ENCODE data around the gene LDB2.

The LDB2 gene

GRCh38 chr4:16721613-16722291 is 176.7 kb downstream of the LDB2 start:
- no peak for DNase-seq (ENCODE audit: low read depth)

DNA sequence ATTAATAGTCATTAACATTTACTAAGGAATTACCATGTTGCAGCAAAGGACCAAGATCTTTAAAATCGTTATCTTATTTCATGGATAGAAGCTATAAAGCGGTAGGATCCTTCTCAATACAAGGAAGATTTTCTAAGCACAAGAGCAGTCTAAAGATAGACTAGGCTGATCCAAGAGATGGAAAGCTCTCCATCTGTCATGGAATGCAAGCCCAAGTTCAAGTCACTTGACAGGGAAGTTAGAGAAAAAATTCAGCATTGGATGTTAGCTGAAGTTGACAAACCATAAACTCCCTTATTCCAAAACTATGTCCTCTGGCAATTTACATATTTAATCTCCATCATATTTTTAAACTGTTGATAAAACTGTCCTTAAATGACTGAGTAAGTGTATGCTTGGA is 177.7 kb downstream of the LDB2 start:
- DNase-seq (ENCODE audit: low read depth): no peak

- DNase-seq (ENCODE audit: low read depth): no peak
Measured at GRCh38 chr4:16717266-16717970, 181.0 kb downstream of the LDB2 start.

DNA sequence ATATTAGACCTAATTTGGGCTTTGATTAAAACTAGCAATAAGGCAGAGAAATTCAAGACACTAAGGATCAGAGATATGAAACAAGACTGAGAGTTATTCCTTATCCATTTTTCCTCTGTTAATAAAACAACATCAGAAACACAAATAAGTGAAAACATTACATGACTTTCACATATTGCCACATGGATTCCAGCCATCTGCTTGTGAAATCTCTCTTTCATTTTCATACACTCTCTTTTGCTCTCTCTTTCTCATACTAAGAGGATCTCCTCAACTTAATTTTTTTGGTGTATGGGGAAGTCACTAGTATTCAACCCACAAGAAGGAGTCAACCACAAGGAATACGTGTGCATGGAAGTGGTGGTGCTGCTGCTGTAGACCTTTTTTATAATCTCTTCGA is 183.0 kb downstream of the LDB2 start:
- DNase-seq (ENCODE audit: low read depth): no peak

- no peak for DNase-seq (ENCODE audit: low read depth)
Measured at GRCh38 chr4:16714191-16714590, 184.3 kb downstream of the LDB2 start.

DNA sequence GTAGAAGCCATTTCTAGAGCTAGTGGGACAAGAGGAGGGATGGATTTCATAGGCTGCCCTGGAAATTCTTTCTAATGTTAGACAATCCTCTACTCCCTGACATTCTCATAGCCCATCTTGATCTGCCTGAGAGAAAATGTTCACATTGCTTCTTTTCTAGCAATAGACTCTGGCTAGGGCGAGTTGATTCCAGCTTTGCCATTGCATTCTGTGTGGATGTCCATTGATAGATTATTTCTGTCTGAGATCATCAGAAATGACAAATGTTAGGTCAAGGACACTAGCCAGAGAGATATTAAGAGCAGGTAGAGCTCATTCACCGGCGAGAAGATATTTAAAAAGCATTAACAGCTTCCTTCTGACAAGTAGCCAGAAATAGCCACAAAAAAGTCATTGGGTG is 184.7 kb downstream of the LDB2 start:
- DNase-seq (ENCODE audit: low read depth): no peak

- no peak for DNase-seq (ENCODE audit: low read depth)
Measured at GRCh38 chr4:16713271-16713670, 185.2 kb downstream of the LDB2 start.

DNA sequence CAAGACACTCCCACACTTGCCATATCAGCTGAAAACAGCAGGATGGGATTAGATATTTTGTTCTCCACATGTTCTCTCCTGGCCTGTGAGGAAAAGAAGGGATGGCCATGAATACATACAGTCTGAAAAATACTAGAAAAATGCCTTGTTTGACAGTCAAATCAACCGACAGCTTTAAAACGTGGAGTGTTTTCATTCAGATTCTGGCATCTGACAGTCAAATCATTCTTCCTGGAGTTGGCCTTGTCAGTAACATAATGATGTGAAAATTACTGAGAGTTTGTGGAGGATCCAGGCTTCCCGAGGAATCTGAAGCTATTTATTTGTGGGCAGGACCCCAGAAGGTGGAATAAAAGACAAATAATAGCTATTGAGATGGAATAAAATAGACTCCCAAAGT is 188.2 kb downstream of the LDB2 start:
- no peak for DNase-seq (ENCODE audit: low read depth)

DNA sequence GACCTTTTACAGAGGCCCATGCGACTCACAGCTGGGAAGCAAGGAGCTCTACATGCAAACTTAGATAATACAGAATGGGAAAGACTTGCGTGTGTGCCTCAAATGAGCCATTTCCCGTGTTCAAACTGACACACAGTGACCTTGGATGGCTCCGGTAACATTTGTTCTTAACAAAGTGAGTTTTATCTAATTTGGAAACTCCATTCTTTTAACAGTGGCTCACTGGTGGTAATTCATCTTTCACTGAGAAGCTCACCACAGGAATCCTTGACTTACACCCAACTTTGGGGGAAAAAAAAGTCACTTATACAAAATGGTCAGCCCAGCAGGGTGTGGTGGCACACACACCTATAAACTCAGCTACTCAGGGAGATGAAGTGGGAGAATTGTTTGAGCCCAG is 190.6 kb downstream of the LDB2 start:
- DNase-seq (ENCODE audit: low read depth): no peak

DNA sequence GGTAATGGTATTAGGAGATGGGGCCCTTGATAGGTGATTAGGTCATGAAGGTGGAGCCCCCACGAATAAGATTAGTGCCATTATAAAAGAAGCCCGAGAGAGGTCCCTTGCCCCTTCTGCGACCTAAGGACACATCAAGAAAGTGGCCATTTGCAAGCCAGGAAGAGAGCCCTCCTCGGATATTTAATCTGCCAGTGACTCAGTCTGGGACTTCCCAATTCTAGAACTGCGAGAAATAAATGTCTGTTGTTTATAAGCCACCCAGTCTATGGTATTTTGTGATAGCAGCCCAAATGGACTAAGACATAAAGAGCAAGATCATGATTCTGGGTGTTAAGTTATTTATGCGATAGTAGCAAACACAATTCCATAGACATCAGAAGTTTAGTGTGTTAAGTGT is 192.2 kb downstream of the LDB2 start:
- no peak for DNase-seq (ENCODE audit: low read depth)

DNA sequence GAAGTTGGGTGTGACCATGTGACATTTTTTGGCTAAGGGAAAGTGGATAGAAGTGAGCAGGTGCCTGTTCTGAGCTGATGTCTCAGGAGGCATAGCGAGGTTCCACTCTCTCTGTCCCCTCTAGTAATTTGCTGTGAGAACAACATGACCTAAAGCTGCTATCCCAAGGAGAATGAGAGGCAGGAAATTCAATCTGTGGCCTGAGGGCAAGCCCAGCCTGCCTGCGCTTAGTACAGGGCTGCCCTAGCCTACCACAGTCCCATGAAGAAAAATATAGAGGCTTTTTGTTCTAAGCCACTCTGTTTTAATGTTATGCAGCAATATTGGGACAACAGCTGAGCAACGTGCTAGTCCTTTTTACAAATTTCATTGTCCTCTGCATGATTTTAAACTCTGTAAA is 193.1 kb downstream of the LDB2 start:
- DNase-seq (ENCODE audit: low read depth): no peak

GRCh38 chr4:16704489-16704888 is 194.0 kb downstream of the LDB2 start:
- DNase-seq (ENCODE audit: low read depth): no peak

DNA sequence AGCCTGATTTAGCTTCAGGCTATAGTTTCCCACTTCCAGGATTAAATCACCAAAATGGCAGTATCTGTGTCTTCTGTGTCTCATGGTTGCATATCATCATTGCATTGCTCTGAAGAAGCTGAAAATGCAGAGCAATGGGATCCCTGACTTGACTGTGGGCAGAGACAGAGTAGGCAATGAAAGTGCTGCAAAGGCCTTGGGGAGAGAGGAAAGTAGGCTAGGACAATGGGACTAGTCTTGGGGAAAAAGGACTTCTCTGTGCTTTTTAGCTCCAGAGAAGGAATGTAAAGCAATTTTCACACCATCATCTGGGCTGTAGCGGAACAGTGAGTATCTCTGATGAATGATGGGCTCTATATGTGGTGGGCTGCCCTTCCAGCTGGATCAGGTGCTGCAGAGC is 202.5 kb downstream of the LDB2 start:
- DNase-seq (ENCODE audit: low read depth): no peak

DNA sequence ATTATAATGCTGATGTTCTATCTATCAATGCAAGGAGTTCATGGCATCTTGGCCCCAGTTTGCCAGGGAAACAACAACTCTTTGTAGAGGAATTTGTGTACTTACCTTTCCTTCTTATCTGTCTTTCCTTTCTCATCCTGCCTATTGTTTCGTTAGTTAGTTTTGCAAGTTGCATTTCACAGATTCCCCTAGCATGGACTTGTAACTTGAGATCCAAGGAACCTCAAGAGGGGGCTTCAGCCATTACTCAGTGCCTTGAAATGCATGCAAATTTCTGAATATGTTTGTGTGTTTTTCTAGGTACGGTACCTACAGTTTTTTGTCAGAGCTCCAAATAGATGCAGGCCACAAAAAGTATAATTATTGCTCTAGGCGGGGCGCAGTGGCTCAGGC is 203.6 kb downstream of the LDB2 start:
- DNase-seq (ENCODE audit: low read depth): no peak

DNA sequence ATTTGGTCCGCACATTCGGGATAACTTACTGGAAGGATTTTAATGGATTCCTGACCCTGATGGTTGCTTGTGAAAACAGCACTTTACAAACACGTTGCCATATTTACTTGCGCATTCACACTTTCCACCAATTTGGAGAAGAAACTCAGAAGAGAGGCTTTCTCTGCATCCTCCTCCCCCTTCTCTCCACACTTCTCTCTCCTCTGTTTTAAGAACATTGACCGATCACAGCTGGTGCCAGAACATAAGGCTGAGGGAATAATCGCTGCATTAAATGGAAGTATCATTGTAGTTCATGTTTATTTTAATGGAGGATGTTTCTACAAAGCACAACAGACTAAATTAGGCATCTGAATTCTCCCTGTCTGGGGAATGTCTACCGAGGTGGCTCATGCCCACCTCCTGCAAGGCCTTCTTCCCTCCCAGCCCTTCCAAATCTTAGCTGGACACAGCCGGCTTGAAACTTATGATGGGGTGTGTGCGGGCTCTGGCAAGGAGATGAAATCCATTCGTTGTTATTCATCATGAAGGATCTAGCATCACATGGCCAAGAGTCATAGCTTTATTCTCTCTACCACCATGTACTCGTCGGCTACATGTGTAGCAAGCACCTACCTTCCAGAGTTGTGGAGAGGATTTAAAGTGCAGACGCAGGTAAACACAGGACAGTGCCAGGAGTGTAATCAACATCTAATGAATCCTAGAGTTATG is 204.1 kb downstream of the LDB2 start:
- DNase-seq (ENCODE audit: low read depth): no peak

DNA sequence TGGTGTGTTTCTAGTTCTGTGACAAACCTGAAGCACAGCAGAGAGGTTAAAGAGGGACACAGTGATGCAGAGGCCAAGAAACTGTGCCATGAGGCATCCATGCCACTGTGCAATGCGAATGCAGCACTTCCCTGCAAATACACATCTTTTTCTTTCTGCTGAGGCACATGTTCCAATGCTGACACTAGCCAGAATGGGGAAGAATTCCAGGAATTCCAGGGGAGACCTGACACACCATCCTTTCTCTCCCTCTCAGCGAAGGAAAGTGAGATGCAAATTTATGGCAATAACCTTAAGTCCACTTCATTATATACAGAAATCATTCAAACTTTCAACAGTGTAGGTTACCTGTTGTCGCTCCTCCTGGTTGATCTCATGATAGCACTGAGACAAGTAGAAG is 204.8 kb downstream of the LDB2 start:
- DNase-seq (ENCODE audit: low read depth): no peak

DNA sequence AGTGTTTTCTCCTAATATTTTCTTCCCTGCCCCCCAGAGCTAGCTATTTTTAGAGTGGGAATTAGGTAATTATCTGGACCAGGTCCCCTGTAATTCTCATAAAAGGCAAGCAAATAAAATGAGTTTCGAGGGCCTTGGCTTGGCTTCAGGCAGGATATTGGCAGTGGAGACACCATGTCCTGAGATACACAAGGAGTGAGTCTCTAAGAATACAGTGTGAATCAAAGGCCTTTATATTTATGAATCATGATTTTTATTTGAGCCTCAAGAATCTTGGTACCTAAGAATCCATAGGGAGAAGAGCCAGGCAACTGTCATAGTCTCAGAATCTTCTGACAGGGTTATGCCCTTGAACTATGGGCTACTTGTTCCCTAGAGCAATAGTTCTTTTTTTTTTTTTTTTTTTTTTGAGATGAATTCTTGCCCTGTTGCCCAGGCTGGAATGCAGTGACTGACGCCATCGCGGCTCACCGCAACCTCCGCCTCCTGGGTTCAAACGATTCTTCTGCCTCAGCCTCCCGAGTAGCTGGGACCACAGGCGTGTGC is 205.4 kb downstream of the LDB2 start:
- no peak for DNase-seq (ENCODE audit: low read depth)

- DNase-seq (ENCODE audit: low read depth): no peak
Measured at GRCh38 chr4:16692524-16692923, 205.9 kb downstream of the LDB2 start.

- no peak for DNase-seq (ENCODE audit: low read depth)
Measured at GRCh38 chr4:16692046-16692445, 206.4 kb downstream of the LDB2 start.

- DNase-seq (ENCODE audit: low read depth): no peak
Measured at GRCh38 chr4:16691450-16691849, 207.0 kb downstream of the LDB2 start.

- no peak for DNase-seq (ENCODE audit: low read depth)
Measured at GRCh38 chr4:16687845-16688244, 210.6 kb downstream of the LDB2 start.

- no peak for DNase-seq (ENCODE audit: low read depth)
Measured at GRCh38 chr4:16687011-16687410, 211.4 kb downstream of the LDB2 start.

DNA sequence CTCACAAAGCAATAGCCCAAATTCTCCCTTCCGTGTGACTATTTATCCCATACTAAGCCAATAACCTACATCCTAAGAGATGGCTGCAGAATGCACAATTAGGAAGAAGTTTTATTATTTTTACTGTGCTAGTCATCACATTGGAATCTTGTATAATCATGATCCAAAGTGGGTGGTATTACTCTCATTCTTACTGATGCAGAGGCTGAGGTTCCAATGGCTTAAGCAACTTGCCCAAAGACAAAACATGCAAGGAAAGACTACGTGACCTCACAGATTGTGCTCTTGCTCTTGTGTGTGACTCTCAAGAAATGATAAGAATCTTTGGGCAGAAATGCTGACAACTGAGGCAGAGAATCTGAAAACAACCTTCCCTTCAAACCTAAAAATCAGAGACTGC is 212.2 kb downstream of the LDB2 start:
- no peak for DNase-seq (ENCODE audit: low read depth)
